Heart left ventricle (tissue), 16 donors: ENCODE data around the gene NEK9. TPM values are rescaled to one million over a fixed set of nuclear protein-coding genes. Genes with fewer than 3 reads are reported as not detected.

ENCODE experiments used
- ATAC-seq, 4 donors: fragments of 200-7000 bp; cut with Tn5 transposase; one replicate each; pipeline ENCODE4 v1.9.1; 2020 to 2022; ENCODE audit warnings: moderate library complexity in 4 of 4, mild to moderate bottlenecking in 3 of 4, moderate number of reproducible peaks in 1 of 4
- DNase-seq, 5 donors: peaks; one replicate each; pipeline ENCODE4 v3.0.0-alpha.2; 2020
- H3K27ac ChIP-seq, 12 donors: fragments of 200-600 bp; sonication (generic) in 4 of 12; one replicate each; pipeline versions ENCODE4 v1.5.0 to v1.8.0; 2016 to 2022; ENCODE audit warnings: mild to moderate bottlenecking in 2 of 12
- H3K27me3 ChIP-seq, 9 donors: fragments of 200-600 bp; sonication (generic) in 2 of 9; one replicate each; pipeline versions ENCODE4 v1.5.1 to v1.8.0; 2016 to 2022; ENCODE audit warnings: mild to moderate bottlenecking in 3 of 9
- H3K36me3 ChIP-seq, 9 donors: fragments of 200-600 bp; sonication (generic) in 2 of 9; one replicate each; pipeline versions ENCODE4 v1.5.0 to v1.8.0; 2018 to 2022; ENCODE audit warnings: mild to moderate bottlenecking in 2 of 9
- H3K4me1 ChIP-seq, 12 donors: fragments of 200-600 bp; sonication (generic) in 4 of 12; one replicate each; pipeline versions ENCODE4 v1.5.0 to v1.8.0; 2016 to 2022; ENCODE audit warnings: mild to moderate bottlenecking in 3 of 12
- H3K4me3 ChIP-seq, 12 donors: fragments of 200-600 bp; sonication (generic) in 4 of 12; one replicate each; pipeline versions ENCODE4 v1.5.0 to v1.8.0; 2017 to 2022; ENCODE audit warnings: mild to moderate bottlenecking in 9 of 12, moderate library complexity in 4 of 12
- H3K9me3 ChIP-seq, 12 donors: fragments of 200-600 bp; sonication (generic) in 4 of 12; one replicate each; pipeline versions ENCODE4 v1.5.0 to v1.8.0; 2016 to 2022; ENCODE audit warnings: mild to moderate bottlenecking in 1 of 12
- POLR2A ChIP-seq, 2 donors: fragments of 450-650 bp; IDR thresholded peaks; one replicate each; pipeline ENCODE4 v1.6.1; 2017; ENCODE audit warnings: antibody characterized with exemption in 2 of 2, mild to moderate bottlenecking in 2 of 2, moderate library complexity in 2 of 2
- WGBS, 4 donors: extraction: QIAGEN DNeasy Blood & Tissue Kit in 2 of 4; methylation state at CpG; one replicate each; pipeline versions ENCODE4 v1.1.5 to v1.1.7; 2013 to 2018; 5-methylcytosine and 5-hydroxymethylcytosine counted together
- intact Hi-C, 10 donors: fragments of 100-400 bp; cut with DNase I; formaldehyde crosslinking; loops; one replicate each; pipeline versions ENCODE4 v1.11.1 to v1.14.2; 2022
- polyA plus RNA-seq, 2 donors: library from polyadenylated mRNA; stranded (reverse); fragments of 200-250 nt; gene quantifications; one replicate each; pipeline ENCODE4 v1.2.3, GENCODE V29; 2013
- total RNA-seq, 9 donors: library from RNA; depleted of rRNA in 2 of 9; stranded (reverse); fragments of >200 nt in 2 of 9; fragmentation: NEBNext Ultra II Directional in 3 of 9; extraction: Animal tissue kit (Norgen Biotek cat#: 25700) in 3 of 9; gene quantifications; one replicate each; pipeline versions ENCODE4 v1.1.0 to v1.2.4, GENCODE V29; 2016 to 2023
- TF ChIP-seq, protein P1 (sequence below), 12 donors: fragments of 200-600 bp; sonication (generic) in 4 of 12; IDR thresholded peaks; one replicate each; pipeline versions ENCODE4 v1.5.0 to v1.8.0; 2018 to 2022; ENCODE audit warnings: antibody characterized with exemption in 12 of 12, mild to moderate bottlenecking in 5 of 12
- donor health status: ischemic (EF 13 %, LVEDD 7.1; RV severe dilation, severe dysfunction).
- donor health status: healthy with polysubstance abuse.
- donor health status: DM: no; HTN: yes; CAD: no.
- donor health status: DM: no; HTN: no; CAD: no.
- donor health status: ischemic (EF 25% LVEDD 6.9; RV normal size, moderate dysfunction).
- donor health status: ischemic (EF 25% LVEDD 5.7; RV mildly dilated, moderate dysfunction).
- donor health status: healthy.
- donor health status: DM: yes; HTN: yes; CAD: no.
- donor health status: ischemic (EF 35%, LVEDD 5.7; RV mildly dilated, moderate dysfunction).
- donor health status: nonischemic (EF 11% LVEDD 7.7; RV severe dilation, severe dysfunction).
- donor health status: DM: yes; HTN: yes; CAD: no.
- donor health status: PGD.
- donor health status: ischemic (EF 29% LVEDD 5.4; RV normal size, mild dysfunction).
- donor health status: nonischemic (EF 23%, LVEDD 6.1; RV moderate dilation, normal function).

Gene NEK9
- total and polyA plus RNA-seq, 11 donors = 40.1 to 114 (median 94.3) TPM

GRCh38 chr14:75174066-75174465 is 47.2 kb upstream of the NEK9 start:
- no peaks in the 10 kb centered on the region for H3K27me3 ChIP-seq
- no peaks in the 10 kb centered on the region for H3K9me3 ChIP-seq
- 27 to 55% (median 48%) methylated on average over 2 of the region's 2 CpGs for WGBS, 4 donors
- no peak for ATAC-seq
- H3K36me3 ChIP-seq = no peaks in the 10 kb centered on the region
- no peak for DNase-seq
- peak overlapping the region in 2 of 12 donors; percentile 7 to 19 for H3K27ac ChIP-seq
- H3K4me1 ChIP-seq = peaks cover 3 to 68% (median 32%) of the 10 kb centered on the region in 12 donors
- TF ChIP-seq POLR2A (IDR thresholded peaks at IDR 0.05) = no peak
- TF ChIP-seq, protein P1, sequence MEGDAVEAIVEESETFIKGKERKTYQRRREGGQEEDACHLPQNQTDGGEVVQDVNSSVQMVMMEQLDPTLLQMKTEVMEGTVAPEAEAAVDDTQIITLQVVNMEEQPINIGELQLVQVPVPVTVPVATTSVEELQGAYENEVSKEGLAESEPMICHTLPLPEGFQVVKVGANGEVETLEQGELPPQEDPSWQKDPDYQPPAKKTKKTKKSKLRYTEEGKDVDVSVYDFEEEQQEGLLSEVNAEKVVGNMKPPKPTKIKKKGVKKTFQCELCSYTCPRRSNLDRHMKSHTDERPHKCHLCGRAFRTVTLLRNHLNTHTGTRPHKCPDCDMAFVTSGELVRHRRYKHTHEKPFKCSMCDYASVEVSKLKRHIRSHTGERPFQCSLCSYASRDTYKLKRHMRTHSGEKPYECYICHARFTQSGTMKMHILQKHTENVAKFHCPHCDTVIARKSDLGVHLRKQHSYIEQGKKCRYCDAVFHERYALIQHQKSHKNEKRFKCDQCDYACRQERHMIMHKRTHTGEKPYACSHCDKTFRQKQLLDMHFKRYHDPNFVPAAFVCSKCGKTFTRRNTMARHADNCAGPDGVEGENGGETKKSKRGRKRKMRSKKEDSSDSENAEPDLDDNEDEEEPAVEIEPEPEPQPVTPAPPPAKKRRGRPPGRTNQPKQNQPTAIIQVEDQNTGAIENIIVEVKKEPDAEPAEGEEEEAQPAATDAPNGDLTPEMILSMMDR (IDR thresholded peaks at IDR 0.05) = no peak
- H3K4me3 ChIP-seq = no peak overlapping the region
- intact Hi-C loops = loop anchor here in 1 of 10 donors (10.0 kb wide), 1 partner anchor 61 kb away; no protein-coding TSS in a partner anchor

GRCh38 chr14:75170772-75171171 is 43.9 kb upstream of the NEK9 start:
- 56 to 69% (median 62%) methylated on average over 4 of the region's 4 CpGs for WGBS, 4 donors
- ATAC-seq (no peak), DNase-seq (no peak)
- Histone ChIP-seq H3K27me3 (no peaks in the 10 kb centered on the region), H3K36me3 (no peaks in the 10 kb centered on the region), H3K9me3 (no peaks in the 10 kb centered on the region), H3K4me1 (peaks cover 5 to 93% (median 59%) of the 10 kb centered on the region in 12 donors), H3K4me3 (no peak overlapping the region), H3K27ac (peak overlapping the region in 1 of 12 donors; percentile 63)
- intact Hi-C loops = loop anchor here in 1 of 10 donors (10.0 kb wide), 1 partner anchor 64 kb away; no protein-coding TSS in a partner anchor
- TF ChIP-seq, protein P1 (IDR thresholded peaks at IDR 0.05) = no peak
- no peak for TF ChIP-seq POLR2A (IDR thresholded peaks at IDR 0.05)

DNA sequence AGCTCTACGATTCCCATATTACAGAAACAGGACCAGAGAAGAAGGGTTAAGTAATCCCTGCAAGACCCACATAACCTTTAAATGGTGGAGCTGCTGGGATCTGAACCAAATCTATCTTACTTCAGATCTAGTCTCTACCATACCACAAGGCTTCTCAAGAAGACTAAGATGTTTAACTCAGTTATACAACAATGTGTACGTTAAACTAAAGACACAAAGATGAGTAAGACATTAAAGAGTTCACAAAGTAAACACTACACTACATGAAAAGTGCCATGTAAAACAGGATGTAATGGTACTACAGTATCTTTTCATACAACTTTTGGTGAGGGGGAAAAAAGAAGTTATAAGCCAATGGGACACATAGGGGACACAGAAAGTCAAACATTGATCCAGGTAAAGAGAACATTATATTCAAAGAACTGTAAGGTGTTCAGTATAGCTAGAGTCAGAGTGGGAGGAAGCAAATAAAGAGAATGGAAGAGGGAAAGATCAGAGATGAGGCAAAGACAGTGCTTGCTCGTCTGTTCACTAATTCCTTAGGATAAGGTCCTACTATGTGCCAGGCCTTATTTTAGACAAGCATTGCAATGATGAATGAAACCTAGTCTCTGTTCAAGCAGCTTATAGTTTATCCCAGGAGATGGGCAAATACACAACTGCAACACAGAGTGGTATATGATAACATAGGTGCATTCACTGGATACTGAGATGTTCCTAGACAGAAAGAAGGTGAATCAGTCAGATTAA is 41.9 kb upstream of the NEK9 start:
- H3K27ac ChIP-seq = no peak overlapping the region
- TF ChIP-seq POLR2A (IDR thresholded peaks at IDR 0.05) = no peak
- TF ChIP-seq, protein P1 (IDR thresholded peaks at IDR 0.05) = no peak
- intact Hi-C loops = no loop called here
- no peaks in the 10 kb centered on the region for H3K36me3 ChIP-seq
- H3K27me3 ChIP-seq = no peaks in the 10 kb centered on the region
- WGBS, 4 donors = 84 to 92% (median 89%) methylated on average over 3 of the region's 3 CpGs
- peaks cover 0 to 91% (median 52%) of the 10 kb centered on the region in 12 donors for H3K4me1 ChIP-seq
- no peak for DNase-seq
- H3K4me3 ChIP-seq = no peak overlapping the region
- no peaks in the 10 kb centered on the region for H3K9me3 ChIP-seq
- no peak for ATAC-seq

- H3K36me3 ChIP-seq = peaks cover 0 to 6% (median 0%) of the 10 kb centered on the region in 9 donors
- H3K27ac ChIP-seq = peak overlapping the region in 1 of 12 donors; percentile 12
- no peak for TF ChIP-seq POLR2A (IDR thresholded peaks at IDR 0.05)
- TF ChIP-seq, protein P1 (IDR thresholded peaks at IDR 0.05) = no peak
- intact Hi-C loops = no loop called here
- peaks cover 0 to 78% (median 44%) of the 10 kb centered on the region in 12 donors for H3K4me1 ChIP-seq
- no peaks in the 10 kb centered on the region for H3K27me3 ChIP-seq
- H3K4me3 ChIP-seq = no peak overlapping the region
- ATAC-seq (peak in 1 of 4 donors; percentile 24), DNase-seq (no peak)
- no peaks in the 10 kb centered on the region for H3K9me3 ChIP-seq
- WGBS, 4 donors = 87 to 96% (median 93%) methylated on average over 2 of the region's 2 CpGs
These were observed 40.5 kb upstream of the NEK9 start for GRCh38 chr14:75167325-75167724.
